Occipital lobe (tissue), 2 donors: ENCODE data around the gene TMEM220. TPM values are rescaled to one million over a fixed set of nuclear protein-coding genes. Genes with fewer than 3 reads are reported as not detected.
"Not testable (repeated sequence)": the region's sequence is repeated elsewhere in the genome, so short reads cannot be mapped to it uniquely, and the experiment has no call there.

ENCODE experiments used
- DNase-seq: peaks from one replicate; lab custom pipeline; 2025; lab: John Stamatoyannopoulos, UW
- total RNA-seq: library from RNA; depleted of rRNA; stranded (reverse); fragments of >200 nt; gene quantifications from one replicate; pipeline ENCODE4 v1.2.3, GENCODE V29; 2014

Gene TMEM220
- total RNA-seq, 1 donor from 2014 or later = 2.3 TPM

DNA sequence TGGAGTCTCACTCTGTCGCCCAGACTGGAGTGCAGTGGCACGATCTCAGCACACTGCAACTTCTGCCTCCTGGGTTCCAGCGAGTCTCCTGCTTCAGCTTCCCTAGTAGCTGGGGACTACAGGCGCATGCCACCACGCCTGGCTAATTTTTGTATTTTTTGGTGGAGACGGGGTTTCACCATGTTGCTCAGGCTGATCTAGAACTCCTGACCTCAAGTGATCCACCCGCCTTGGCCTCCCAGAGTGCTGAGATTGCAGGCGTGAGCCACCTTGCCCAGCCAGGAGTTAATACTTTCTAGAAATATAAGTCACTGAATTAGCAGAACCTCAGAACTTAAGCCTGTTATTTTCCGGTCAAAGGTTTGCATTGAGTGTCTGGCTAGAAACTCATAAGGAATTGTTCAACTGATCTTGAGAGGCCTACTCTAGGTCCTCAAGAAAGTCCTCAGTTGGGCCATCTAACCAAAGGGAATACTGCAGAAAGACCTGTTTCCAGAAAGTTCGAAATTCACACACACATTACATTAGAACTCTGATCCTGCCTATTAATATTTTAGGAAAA, 1.4 kb downstream of the TMEM220 start:
- no peak for DNase-seq

DNA sequence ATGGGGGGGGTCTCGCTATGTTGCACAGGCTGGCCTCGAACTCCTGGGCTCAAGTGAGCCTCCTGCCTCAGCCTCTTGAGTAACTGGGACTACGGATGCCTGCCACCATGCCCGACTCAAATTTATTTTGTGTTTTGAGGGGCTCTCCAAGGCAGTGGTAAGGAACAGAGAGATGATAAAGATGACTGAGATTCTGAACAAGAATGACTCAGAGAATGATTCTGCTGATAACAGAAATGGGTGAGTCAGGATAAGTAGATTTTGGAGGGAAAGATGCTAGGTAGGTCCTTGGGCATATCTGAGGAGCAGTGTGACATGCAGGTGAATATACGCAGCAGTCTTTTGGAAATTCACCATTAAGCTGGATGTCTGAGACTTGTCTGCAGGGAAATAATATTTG, 2.6 kb downstream of the TMEM220 start:
- no peak for DNase-seq

DNA sequence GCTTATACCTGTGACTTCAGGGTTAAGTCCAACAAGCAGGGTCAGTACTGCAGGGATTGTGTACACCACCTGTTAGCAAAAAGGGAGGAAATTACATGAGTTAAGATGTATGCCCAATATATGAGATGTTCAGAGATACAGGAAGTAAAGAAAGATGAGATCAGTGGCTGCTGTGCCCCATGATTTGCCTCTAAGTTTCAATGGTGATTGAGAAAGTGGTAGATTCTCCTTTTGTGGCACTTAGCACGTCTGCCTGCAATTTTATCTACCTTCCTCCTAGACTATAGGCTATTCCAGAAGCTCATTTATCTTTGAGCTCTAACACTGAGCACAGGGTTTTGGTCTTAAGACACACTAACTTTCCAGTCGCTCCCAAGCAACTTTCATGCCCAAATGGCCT, 3.6 kb downstream of the TMEM220 start:
- no peak for DNase-seq

DNA sequence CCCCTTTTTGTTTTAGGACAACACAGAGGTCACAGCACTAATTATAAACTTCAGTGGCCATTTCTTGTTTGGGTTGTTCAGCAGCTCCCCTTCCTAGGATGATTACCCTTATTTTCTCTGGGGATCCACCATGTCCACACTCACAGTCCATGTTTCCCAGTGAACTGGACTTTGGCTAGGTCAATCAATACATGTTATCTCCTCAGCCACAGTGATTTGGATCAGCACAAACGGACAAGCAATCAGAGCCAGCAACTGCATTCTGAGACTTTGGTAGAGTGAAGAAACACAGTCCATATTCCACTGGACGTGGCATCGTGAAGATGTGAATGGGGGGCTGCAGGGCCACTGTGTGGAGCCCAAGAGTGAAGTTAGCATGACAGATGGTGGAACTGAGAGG, 4.6 kb downstream of the TMEM220 start:
- no peak for DNase-seq

DNA sequence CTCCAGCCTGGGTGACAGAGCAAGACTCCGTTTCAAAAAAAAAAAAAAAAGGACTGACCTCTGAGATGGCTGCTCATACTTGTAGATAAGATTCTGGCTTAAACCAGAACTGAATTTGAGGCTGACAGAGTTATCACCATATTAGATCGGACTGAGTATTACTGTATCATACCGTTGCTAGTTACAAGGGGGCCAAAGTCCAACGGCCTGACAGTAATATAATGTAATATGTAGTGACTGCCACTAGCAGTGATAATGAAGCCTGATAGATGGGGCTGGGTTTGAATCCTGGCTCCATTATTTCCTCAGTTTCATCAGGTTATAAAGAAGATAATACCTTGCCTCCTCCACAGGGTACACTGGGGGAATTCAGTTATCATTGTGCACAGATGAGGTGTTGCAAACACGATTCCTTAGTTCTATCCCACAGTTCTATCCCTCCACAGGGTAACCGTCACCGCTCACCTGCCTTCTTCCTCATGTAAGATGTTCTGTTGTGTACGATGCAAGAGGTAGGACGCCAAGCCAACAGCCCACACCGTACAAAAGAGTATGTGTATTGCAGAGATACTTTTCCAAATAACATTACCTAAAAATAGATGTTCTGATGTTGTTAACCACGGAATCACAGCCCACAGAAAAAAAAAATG, 5.2 kb downstream of the TMEM220 start:
- DNase-seq = no peak

DNA sequence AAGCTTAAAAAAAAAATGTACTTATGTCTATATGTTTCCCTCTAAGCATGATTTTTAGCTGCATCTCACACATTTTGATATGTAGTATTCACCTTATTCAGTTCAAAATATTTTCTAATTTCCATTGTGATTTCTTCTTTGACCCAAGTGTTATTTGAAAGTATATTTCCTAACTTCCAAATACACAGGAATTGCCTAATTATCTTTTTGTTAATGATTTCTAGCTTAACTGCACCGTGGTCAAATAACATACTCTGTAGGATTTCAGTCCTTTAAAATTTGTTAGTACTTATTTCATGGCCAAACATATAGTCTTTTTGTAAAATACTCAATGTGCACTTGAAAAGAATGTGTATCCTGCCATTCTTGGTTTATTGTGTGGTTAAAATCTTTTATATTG, 11.3 kb downstream of the TMEM220 start:
- DNase-seq = no peak

DNA sequence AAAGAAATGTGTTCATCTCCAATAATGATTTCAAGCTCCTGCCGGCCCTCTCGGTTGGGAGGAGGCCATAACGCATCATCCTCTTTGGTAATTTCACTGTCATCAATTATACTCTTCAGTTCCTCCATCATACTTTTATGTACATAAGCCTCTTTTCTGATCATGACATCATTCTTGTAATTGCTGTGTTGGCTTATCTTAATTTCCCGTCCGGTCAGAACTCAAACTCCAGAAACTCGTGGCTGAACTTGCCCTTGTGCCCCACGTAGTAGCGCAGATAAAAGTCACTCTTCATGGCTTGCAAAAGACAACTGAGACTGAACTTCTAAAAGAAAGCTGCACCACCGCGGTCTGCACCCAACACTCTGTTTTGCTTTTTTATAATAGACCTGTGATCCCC, 13.6 kb downstream of the TMEM220 start:
- DNase-seq = no peak

DNA sequence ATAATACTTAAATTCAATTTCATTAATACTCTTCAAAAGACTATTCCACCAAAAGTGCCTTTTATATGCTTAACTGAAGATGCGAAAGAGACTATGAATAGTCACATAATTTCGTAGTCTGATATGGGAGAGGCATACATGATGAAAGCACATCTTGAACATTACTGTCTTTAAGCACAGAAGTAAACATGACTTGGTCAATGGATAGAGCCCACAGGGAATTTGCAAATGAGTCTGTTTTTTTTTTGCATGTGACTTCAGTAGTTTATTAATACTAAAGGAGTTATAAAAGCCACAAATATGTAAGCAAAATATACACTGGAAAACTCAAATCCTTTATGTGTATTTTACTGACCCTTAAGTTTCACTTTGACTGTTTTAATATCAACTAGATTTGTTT, 16.5 kb downstream of the TMEM220 start:
- DNase-seq = no peak

DNA sequence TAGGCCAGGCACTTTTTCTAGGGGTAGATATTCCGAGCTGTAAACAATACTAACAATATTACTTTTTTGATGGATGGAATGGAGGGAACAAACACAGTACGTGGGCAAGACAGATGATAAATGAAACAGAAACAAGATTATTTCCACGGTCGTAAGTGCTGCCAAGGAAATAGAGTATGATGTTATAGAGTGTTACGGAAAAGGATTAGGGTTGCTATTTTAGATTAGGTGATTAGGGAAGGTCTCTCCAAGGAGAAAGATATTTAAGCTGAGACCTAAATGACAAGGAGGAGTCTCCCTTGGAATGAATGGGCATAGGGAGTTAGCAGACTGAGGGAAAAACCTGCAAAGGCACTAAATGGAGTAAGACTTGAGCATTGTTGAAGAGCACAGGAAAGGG, 24.1 kb downstream of the TMEM220 start:
- DNase-seq = no peak

DNA sequence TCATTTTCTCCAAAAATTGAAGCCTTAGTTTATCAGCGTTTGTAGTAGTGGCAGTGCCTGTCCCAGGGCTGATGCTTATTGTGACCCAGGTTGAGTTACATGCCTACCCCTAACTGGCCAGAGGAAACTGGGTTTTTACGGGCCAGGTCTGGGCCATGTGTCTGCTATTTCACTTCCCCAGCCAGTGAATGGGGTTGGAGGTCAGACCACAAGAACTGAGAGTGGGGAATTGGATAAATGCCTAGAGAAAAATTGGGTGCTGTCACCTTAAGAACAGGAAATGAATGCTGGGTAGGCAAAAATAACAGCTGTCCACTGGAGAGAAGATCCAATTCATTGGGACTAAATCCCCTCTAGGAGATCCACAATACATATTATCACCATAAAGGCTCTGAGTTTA, 27.2 kb downstream of the TMEM220 start:
- DNase-seq = no peak

DNA sequence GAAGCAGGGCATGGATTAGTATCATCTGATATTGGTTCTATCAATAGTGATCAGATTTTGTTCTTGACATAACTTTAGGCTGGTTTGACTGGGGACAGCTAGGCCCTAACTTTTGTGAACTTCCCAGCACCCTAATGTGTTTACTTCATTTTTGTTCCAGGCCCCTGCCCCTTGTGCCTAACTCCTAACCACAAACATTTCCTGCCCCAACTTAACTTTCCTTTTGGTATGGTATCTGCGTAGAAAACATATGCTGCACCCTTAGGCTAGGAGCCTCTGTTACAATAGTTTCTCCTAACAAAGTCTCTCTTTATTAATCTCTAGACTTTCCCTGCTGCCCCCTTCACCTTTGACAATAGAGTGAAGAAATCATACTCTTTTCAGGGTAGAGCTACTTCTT, 30.0 kb downstream of the TMEM220 start:
- no peak for DNase-seq

DNA sequence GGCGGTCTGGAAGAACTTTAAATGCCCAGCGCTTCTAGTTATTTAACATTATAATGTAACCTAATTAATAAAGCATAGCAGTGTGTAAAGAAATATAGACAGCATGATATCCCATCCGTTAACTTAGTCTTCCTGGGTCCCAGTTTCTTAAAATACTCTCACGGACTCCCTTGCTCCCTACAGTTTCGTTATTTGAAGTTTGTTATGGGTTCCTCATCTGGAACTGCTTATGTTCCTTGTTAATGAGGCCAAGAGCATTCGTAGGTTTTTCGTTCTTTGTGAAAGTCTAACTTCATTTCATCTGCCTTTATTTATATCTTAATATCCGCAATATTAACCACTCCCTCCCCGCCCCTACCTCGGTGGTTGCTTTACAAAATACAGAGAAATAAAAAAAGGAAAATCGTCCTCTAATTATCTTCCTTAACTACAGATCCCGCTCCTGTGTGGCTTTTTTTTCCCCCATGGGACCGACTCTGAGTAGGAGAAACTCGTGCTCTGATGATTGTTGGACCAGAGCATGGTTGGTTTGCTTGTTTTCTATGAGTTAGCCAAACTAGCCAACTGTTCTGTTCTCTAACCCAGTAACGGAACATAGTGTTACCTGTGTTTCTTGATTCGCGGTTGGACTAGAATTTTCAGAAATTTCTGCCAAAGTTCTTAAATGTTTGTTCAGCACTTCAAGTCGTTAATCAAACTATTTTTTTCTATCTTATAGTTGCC, 31.6 kb downstream of the TMEM220 start:
- no peak for DNase-seq

DNA sequence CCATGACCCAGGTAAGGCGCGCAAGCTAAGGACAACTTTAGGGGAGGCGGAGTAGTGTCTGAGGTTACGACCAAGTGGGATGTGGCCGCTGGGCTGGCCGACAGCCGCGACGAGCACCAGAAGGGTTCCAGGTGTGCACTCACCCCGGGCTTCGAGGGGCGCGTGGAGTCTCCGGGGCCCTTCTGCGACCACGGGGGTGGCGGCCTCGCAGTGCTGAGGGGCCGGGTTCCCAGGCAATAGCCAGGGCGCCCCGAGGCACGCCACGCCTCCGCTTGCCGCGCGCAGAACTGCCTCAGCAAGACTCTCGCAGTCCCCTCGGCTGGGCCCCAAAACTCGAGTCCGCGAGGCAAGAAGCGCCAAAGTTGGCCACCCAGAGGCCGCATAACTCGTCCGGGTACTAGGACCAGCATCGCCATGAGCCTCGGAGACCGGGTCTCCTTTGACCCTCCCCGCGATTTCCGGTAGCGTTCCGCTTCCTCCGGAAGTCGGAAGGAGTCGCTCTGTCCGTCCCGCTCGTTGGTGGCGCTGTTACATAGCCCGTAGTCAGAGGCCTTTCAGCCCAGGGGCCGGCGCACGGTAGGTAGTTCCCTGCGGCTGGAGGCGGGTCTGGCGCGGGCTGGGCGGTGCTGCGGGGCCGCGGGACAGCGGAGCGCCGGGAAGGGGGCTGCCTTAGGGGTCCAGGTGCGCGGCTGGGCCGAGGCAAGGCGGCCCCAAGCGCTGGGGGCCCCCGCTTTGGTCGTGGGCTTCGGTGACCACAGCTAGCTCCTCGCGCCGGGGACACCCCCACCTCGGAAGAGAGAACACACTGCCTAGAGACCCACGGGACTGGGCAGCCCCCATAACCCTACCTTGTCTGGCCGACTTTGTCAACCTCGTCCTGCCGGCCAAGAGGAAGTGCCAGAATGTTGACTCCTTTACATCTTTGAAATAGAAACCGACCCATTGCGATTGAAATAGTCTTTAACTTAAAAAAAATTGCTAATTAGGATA, 32.4 kb downstream of the TMEM220 start, which contains the start of the genes ADPRM and SCO1:
Gene ADPRM (plus strand): TSS at position 503 of the 990 bp plus-strand sequence. CDS start 7,333 bp downstream, outside the sequence.
Gene SCO1 (minus strand): TSS at position 442 of the 990 bp plus-strand sequence. CDS start 26 bp downstream, at position 416.
- peak; percentile 93 for DNase-seq

DNA sequence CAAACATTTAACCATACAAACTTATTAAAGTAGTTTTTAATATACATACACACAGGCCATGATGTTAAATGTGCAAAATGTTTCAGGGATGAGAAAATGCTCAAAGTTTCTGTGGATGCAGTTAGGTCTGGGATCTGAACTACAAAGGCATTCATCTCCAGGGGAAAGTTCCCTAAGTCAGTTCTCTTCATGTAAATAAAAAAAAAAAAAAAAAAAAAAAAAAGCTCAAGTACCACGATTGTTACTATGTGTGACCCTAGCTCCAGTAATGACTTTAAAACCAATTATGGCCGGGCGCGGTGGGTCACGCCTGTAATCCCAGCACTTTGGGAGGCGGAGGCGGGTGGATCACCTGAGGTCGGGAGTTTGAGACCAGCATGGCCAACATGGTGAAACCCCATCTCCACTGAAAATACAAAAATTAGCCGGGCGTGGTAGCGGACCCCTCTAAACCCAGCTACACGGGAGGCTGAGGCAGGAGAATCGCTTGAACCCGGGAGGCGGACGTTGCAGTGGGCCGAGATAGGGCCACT, 33.9 kb downstream of the TMEM220 start:
- DNase-seq = not testable (repeated sequence)

DNA sequence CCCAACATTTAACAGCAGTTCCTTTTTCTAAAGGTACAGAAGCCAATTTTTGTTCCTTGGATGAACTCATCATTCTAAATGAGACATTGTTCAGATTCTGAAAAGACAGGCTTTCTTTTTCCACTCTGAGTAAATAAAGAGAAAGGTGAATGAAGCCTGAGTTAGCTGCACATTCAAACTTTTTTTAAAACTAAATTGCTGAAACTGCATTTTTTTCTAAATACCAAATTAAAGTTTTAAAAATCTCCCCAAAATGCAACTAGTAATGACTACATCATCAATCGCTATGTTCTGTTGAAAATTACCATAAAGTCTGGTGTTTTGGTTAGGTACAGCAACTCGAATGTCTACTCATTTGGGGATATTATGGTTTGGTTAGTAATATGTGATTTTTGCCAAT, 42.3 kb downstream of the TMEM220 start:
- no peak for DNase-seq

DNA sequence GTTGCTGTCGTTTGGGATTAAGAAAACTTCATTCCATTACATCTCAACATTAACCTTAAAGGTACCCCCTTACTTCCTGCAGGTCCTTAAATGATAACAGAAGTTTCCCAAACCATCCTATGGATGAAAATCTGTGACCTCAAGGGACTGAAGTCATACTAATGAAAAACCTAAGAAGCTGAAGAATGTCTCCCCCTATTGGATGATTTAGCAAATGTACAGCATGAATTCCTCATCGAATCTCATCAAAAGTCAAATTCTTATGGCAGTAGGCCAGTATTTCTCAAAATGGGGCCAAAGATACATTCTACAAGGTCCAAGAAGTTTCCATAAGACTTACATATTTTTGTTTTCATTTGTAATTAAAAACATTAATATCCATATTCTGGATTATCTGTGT, 46.0 kb downstream of the TMEM220 start:
- no peak for DNase-seq

DNA sequence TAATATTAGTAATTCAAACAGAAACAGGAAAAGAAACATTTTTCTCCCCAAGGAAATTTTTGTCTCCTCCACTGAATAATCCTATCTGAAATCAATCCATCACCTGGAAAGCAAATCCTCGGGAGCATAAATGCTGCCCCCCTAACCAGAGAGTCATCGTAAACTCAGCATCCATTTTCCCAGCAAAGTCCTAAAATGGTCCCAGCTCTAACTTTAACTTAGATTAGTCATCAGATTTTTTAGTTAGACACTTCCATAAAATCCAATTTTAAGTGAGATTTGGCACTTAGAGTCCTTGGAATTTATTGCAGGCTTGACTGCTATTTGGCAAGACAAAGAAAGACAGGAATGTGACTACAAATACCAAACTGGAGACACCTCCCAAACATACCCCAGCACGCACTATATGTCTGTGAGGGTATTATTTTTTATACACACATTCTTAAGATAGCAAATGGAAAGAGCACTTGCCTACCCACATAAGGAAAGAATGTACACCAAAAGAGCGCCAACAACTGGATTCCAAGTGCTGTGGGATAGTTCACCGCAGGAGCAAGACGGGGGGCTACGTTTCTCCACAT, 47.9 kb downstream of the TMEM220 start:
- no peak for DNase-seq

DNA sequence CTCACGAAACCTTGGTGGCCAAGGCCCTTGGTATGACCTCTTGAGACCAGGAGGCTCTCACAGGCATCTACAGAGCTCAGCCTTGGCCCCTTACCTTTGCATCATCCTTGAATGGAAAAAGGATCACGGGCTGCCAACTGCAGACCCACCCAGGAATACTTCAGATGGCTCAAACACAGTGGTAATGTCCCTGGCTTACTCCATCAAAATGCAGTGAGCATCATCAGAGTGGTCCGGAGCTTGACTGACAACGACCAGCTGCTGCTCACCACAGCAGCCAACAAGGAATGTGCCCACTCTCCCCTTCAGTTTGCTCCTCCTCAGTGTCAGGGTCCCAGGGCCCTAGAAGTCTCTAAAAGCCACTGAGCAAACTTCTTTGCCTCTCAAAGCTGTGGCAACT, 55.1 kb downstream of the TMEM220 start:
- no peak for DNase-seq

DNA sequence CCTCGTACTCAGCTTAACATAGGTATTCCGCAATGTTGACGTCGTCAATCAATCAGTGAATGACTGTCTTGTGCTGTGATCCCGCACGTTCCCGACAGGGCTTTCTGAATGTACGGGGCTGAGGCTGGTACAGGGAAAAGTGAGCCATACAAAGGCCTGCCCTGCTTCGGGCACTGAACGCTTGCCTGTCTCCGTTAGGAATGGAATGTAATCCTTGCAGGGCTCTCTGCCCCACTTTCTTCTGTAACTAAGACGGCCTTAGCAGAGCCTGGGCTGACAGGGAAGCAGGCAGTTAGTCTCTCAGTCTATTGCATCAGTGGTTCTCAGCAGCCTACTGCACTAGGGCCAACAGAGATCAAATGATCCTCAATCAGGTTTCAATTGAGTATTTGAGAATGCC, 56.5 kb downstream of the TMEM220 start:
- DNase-seq = no peak

DNA sequence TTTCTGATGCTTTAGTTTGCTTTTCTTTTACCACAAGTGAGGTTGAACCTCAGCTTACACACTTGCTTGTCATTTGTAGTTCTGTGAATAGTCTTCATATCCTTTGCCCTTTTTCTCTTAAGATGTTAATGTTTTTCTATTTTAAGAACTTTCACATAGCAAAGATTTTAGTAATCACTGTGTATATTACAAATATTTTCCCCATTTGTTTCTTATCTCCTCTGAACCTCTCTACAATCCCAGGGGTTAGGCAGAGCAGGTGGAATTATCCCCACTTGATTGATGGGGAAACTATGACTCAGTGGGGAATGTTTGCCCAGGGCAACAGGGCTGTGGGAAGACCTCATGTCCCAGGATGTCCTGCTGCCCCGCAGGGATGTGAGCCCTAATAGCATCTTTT, 61.0 kb downstream of the TMEM220 start:
- no peak for DNase-seq

DNA sequence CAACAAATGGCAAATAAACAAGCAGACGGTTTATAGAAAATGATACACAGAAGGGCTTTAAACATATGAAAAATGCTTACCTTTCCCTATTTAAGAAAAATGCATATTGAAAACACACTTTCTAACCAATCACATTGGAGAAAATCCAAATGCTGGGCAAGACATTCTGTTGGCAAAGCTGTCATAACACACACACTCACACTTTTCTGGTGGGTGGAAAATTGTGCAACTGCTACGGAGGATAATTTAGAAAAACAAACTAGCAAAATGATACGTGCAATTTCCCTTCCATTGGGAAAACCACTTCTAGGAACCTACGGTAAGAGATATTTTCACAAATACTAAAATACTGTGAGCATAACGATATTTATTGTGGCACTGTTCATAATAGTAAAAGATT, 62.9 kb downstream of the TMEM220 start:
- no peak for DNase-seq
